ENCODE results near the gene DMRTC2. TPM values are rescaled to one million over a fixed set of nuclear protein-coding genes. Genes with fewer than 3 reads are reported as not detected.
A peak's percentile ranks its signal among the peaks of the same experiment; 100 is the strongest.

Gene DMRTC2
- total RNA-seq, 1 experiment from 2014 or later = not detected

DNA sequence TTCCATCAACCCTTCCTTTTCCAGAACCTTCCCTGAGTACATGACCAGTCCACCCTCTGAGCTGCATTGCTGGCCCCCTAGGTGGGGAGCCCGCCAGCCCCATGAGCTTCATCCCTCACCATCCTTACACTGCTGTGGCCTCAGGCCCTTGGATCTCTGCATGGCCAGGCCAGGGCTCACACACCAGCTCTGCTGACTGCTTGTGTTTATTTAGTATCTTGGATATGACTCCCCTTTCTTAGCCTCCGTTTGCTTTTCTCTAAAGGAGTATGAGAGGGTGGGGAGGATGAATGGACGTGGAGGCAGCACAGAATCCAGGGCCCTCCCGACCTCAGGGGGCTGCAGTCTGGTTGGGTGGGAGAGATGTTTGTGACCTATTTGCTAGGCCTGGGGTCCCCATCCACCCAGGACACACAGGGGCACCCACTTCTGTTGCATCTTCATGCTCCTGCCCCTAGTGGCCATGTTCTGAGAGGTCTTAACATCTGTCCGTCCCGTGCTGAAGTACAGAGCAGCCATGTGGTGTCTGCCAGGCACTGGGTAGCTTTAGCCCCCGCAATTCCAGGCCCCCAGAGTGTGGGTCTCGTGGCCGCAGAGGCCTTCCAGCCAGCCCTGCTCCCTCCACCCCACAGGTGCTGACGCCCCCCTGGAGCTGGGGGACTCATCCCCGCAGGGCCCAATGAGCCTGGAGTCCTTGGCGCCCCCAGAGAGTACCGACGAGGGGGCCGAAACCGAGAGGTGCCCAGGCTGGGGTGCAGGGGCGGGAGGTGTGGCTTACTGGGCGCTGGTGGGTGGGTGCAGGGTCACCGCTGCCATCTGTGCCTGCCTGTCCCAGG, 51.1 kb downstream of the DMRTC2 start (continued):
- TF ChIP-seq, protein P1, sequence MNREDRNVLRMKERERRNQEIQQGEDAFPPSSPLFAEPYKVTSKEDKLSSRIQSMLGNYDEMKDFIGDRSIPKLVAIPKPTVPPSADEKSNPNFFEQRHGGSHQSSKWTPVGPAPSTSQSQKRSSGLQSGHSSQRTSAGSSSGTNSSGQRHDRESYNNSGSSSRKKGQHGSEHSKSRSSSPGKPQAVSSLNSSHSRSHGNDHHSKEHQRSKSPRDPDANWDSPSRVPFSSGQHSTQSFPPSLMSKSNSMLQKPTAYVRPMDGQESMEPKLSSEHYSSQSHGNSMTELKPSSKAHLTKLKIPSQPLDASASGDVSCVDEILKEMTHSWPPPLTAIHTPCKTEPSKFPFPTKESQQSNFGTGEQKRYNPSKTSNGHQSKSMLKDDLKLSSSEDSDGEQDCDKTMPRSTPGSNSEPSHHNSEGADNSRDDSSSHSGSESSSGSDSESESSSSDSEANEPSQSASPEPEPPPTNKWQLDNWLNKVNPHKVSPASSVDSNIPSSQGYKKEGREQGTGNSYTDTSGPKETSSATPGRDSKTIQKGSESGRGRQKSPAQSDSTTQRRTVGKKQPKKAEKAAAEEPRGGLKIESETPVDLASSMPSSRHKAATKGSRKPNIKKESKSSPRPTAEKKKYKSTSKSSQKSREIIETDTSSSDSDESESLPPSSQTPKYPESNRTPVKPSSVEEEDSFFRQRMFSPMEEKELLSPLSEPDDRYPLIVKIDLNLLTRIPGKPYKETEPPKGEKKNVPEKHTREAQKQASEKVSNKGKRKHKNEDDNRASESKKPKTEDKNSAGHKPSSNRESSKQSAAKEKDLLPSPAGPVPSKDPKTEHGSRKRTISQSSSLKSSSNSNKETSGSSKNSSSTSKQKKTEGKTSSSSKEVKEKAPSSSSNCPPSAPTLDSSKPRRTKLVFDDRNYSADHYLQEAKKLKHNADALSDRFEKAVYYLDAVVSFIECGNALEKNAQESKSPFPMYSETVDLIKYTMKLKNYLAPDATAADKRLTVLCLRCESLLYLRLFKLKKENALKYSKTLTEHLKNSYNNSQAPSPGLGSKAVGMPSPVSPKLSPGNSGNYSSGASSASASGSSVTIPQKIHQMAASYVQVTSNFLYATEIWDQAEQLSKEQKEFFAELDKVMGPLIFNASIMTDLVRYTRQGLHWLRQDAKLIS (CRISPR knock-in tag; IDR thresholded peaks at IDR 0.05; ENCODE audit: borderline replicate concordance) = no peak
- TF ChIP-seq, protein P2, sequence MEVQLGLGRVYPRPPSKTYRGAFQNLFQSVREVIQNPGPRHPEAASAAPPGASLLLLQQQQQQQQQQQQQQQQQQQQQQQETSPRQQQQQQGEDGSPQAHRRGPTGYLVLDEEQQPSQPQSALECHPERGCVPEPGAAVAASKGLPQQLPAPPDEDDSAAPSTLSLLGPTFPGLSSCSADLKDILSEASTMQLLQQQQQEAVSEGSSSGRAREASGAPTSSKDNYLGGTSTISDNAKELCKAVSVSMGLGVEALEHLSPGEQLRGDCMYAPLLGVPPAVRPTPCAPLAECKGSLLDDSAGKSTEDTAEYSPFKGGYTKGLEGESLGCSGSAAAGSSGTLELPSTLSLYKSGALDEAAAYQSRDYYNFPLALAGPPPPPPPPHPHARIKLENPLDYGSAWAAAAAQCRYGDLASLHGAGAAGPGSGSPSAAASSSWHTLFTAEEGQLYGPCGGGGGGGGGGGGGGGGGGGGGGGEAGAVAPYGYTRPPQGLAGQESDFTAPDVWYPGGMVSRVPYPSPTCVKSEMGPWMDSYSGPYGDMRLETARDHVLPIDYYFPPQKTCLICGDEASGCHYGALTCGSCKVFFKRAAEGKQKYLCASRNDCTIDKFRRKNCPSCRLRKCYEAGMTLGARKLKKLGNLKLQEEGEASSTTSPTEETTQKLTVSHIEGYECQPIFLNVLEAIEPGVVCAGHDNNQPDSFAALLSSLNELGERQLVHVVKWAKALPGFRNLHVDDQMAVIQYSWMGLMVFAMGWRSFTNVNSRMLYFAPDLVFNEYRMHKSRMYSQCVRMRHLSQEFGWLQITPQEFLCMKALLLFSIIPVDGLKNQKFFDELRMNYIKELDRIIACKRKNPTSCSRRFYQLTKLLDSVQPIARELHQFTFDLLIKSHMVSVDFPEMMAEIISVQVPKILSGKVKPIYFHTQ (CRISPR knock-in tag; IDR thresholded peaks at IDR 0.05) = no peak
- TF ChIP-seq SMAD4 (CRISPR knock-in tag; IDR thresholded peaks at IDR 0.05) = no peak
- TF ChIP-seq, protein P3, sequence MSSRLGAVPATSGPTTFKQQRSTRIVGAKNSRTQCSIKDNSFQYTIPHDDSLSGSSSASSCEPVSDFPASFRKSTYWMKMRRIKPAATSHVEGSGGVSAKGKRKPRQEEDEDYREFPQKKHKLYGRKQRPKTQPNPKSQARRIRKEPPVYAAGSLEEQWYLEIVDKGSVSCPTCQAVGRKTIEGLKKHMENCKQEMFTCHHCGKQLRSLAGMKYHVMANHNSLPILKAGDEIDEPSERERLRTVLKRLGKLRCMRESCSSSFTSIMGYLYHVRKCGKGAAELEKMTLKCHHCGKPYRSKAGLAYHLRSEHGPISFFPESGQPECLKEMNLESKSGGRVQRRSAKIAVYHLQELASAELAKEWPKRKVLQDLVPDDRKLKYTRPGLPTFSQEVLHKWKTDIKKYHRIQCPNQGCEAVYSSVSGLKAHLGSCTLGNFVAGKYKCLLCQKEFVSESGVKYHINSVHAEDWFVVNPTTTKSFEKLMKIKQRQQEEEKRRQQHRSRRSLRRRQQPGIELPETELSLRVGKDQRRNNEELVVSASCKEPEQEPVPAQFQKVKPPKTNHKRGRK (CRISPR knock-in tag; IDR thresholded peaks at IDR 0.05; ENCODE audit: borderline replicate concordance) = no peak
- no peak for TF ChIP-seq SMAD3 (CRISPR knock-in tag; IDR thresholded peaks at IDR 0.05; ENCODE audit: borderline replicate concordance)
- TF ChIP-seq SOX15 (CRISPR knock-in tag; IDR thresholded peaks at IDR 0.05) = no peak
- no peak for TF ChIP-seq NR2C2 (CRISPR knock-in tag; IDR thresholded peaks at IDR 0.05)

DNA sequence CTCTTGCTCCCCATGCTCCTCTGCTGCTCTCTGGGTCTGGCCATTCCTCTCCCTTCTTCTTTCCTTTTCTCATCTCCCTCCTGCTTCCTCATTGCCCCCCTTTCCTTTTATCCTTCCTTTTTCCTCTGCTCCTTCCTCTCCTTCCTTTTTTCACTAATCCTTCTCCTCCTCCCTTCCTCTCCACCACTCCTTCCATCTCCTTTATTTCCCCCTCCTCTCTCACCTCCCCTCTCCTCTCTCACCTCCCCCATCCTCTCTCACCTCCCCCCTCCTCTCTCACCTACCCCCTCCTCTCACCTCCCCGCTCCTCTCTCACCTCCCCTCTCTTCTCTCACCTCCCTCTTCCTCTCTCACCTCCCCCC, 51.7 kb downstream of the DMRTC2 start:
- Mint-ChIP-seq H3K36me3 (peaks cover 16% of the 10 kb centered on the region), H3K27me3 (ENCODE audit: low read depth) (no peaks in the 10 kb centered on the region), H3K4me1 (peaks cover 3% of the 10 kb centered on the region), H3K9me3 (no peaks in the 10 kb centered on the region), H3K27ac (no peak overlapping the region), H3K4me3 (no peak overlapping the region)
- ATAC-seq (no peak), DNase-seq (ENCODE audit: low spot score) (no peak)
- POLR2A ChIA-PET = no interaction called here
- no peak for TF ChIP-seq ZNF121 (CRISPR knock-in tag; IDR thresholded peaks at IDR 0.05)
- CTCF ChIA-PET = interaction anchor here (1.0 to 1.6 kb wide), 6 partner anchors 8 to 33 kb away, joined by 3 to 7 read pairs (median 4); no protein-coding TSS in a partner anchor

DNA sequence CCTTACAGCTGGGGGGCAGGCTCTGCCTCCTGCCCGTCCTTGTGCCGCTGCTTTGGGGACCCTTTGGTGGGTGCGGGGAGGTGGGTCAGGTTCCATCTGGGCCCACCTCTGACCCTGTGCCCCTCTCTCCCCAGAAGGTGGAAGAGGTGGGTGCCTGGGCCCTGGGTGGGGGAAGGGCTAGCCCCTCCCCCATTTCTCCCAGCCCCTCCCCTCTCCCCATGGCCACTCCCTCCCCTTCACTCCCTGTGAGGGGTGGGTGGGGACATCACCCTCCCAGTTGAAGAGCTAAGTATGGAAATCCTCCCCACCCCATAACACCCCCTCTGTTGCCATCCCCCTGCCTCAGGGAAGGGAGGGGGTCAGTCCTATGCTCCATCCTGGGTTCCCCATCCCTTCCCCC, 52.3 kb downstream of the DMRTC2 start:
- H3K9me3 Mint-ChIP-seq = no peaks in the 10 kb centered on the region
- no peak for TF ChIP-seq ZNF671 (CRISPR knock-in tag; IDR thresholded peaks at IDR 0.05)
- TF ChIP-seq ESRRA (CRISPR knock-in tag; IDR thresholded peaks at IDR 0.05; ENCODE audit: borderline replicate concordance) = no peak
- TF ChIP-seq ATF1 (CRISPR knock-in tag; IDR thresholded peaks at IDR 0.05) = no peak
- TF ChIP-seq, protein P4, sequence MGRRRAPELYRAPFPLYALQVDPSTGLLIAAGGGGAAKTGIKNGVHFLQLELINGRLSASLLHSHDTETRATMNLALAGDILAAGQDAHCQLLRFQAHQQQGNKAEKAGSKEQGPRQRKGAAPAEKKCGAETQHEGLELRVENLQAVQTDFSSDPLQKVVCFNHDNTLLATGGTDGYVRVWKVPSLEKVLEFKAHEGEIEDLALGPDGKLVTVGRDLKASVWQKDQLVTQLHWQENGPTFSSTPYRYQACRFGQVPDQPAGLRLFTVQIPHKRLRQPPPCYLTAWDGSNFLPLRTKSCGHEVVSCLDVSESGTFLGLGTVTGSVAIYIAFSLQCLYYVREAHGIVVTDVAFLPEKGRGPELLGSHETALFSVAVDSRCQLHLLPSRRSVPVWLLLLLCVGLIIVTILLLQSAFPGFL (CRISPR knock-in tag; IDR thresholded peaks at IDR 0.05; ENCODE audit: borderline replicate concordance) = no peak
- TF ChIP-seq NR2C2 (CRISPR knock-in tag; IDR thresholded peaks at IDR 0.05) = no peak
- TF ChIP-seq EMX1 (CRISPR knock-in tag; IDR thresholded peaks at IDR 0.05) = no peak
- ChIA-PET CTCF (no interaction called here), POLR2A (no interaction called here)
- H3K4me3 Mint-ChIP-seq = no peak overlapping the region
- ATAC-seq (peak; percentile 23; the same call in 1 of the 2 replicates), DNase-seq (ENCODE audit: low spot score) (no peak)
- H3K36me3 Mint-ChIP-seq = peaks cover 22% of the 10 kb centered on the region
- no peaks in the 10 kb centered on the region for H3K27me3 Mint-ChIP-seq (ENCODE audit: low read depth)
- H3K27ac Mint-ChIP-seq = no peak overlapping the region
- peaks cover 3% of the 10 kb centered on the region for H3K4me1 Mint-ChIP-seq
